ENCODE measurements around the gene CELA2B. TPM values are rescaled to one million over a fixed set of nuclear protein-coding genes. Genes with fewer than 3 reads are reported as not detected.
A peak's percentile ranks its signal among the peaks of the same experiment; 100 is the strongest.

CELA2B gene
- total and polyA plus RNA-seq, 10 of the 15 experiments (the other 5 are each of a cell fraction or from before 2014, with no cell fraction given) = not detected

DNA sequence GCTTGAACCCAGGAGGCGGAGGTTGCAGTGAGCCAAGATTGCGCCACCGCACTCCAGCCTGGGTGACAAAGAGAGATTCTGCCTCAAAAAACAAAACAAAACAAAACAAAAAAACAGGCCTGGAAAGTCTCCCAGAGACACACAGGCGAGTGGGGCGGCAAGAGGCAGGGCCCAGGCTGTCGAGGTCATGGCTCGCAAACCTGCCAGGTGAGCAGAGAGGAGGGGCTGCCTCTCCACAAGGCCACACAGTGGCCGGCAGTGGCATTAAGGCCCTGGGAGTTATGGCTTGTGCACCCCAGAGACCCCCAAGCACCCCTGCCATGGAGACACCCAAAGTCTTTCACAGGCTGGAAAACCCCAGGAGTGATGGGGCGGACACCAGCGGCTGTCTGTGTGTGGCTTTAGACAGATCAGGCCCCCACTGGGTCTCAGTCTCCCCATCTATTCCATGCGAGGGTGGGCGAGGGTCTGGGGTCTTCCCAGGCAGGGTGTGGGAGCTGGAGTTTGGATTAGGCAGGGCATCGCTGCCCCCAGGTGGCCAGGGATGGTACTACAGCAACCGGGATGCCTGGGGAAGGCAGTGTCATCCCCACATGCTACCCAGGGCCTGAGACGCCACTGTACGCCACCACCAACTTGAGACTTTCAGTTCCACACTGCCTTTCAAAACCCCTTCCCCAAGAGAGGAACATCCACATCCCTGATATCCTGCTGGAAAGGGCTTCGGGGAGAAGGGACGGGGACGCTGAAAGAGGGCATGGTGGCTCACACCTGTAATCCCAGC, 44.9 kb upstream of the CELA2B start (continued):
- TF ChIP-seq ZBTB33 (IDR thresholded peaks at IDR 0.05) (no peak), MTA3 (IDR thresholded peaks at IDR 0.05; ENCODE audit: borderline replicate concordance, low read length) (no peak), SPI1 (IDR thresholded peaks at IDR 0.05; ENCODE audit: borderline replicate concordance, insufficient read depth, low read depth, low read length) (0 out of 2 replicates have a peak, but pooled peaks have one; percentile 17), ZZZ3 (IDR thresholded peaks at IDR 0.05; ENCODE audit: control insufficient read depth, insufficient read length, low read depth) (no peak), BMI1 (IDR thresholded peaks at IDR 0.05; ENCODE audit: borderline replicate concordance) (no peak), PAX5 (IDR thresholded peaks at IDR 0.05; ENCODE audit: borderline replicate concordance, low read depth, low read length) (no peak), MEF2A (IDR thresholded peaks at IDR 0.05; ENCODE audit: insufficient read depth, low read depth, low read length) (no peak), NR2C2 (IDR thresholded peaks at IDR 0.05; ENCODE audit: borderline replicate concordance, control insufficient read depth, insufficient read length, low read depth) (no peak), CBX3 (IDR thresholded peaks at IDR 0.05; ENCODE audit: borderline replicate concordance, low read depth) (no peak), RAD51 (IDR thresholded peaks at IDR 0.05) (no peak), POLR2AphosphoS5 (IDR thresholded peaks at IDR 0.05; ENCODE audit: low read length) (peak; percentile 40), NR2F1 (conservative IDR thresholded peaks at IDR 0.05) (no peak), YY1 (IDR thresholded peaks at IDR 0.05; ENCODE audit: low read depth, low read length) (peak; percentile 52; the same call in 1 of the 2 replicates), STAT3 (IDR thresholded peaks at IDR 0.05; ENCODE audit: low read depth, low read length) (no peak), SIX5 (IDR thresholded peaks at IDR 0.05; ENCODE audit: low read depth, low read length, severe bottlenecking) (no peak), BHLHE40 (IDR thresholded peaks at IDR 0.05; ENCODE audit: borderline replicate concordance in 1 of 2, low read depth in 2 of 2, low read length in 1 of 2) (0 out of 4 replicates have a peak, but pooled peaks of 1 of the 2 experiments have one; percentile 10), RB1 (IDR thresholded peaks at IDR 0.05; ENCODE audit: borderline replicate concordance) (0 out of 2 replicates have a peak, but pooled peaks have one; percentile 47), MEF2B (IDR thresholded peaks at IDR 0.05; ENCODE audit: partially characterized antibody, poor library complexity, severe bottlenecking) (peak; percentile 49), IKZF1 (conservative IDR thresholded peaks at IDR 0.05) (0 out of 2 replicates have a peak, but pooled peaks have one; percentile 25), MYB (IDR thresholded peaks at IDR 0.05; ENCODE audit: borderline replicate concordance, low read depth, low read length) (no peak)
- TF ChIP-seq, protein P1, sequence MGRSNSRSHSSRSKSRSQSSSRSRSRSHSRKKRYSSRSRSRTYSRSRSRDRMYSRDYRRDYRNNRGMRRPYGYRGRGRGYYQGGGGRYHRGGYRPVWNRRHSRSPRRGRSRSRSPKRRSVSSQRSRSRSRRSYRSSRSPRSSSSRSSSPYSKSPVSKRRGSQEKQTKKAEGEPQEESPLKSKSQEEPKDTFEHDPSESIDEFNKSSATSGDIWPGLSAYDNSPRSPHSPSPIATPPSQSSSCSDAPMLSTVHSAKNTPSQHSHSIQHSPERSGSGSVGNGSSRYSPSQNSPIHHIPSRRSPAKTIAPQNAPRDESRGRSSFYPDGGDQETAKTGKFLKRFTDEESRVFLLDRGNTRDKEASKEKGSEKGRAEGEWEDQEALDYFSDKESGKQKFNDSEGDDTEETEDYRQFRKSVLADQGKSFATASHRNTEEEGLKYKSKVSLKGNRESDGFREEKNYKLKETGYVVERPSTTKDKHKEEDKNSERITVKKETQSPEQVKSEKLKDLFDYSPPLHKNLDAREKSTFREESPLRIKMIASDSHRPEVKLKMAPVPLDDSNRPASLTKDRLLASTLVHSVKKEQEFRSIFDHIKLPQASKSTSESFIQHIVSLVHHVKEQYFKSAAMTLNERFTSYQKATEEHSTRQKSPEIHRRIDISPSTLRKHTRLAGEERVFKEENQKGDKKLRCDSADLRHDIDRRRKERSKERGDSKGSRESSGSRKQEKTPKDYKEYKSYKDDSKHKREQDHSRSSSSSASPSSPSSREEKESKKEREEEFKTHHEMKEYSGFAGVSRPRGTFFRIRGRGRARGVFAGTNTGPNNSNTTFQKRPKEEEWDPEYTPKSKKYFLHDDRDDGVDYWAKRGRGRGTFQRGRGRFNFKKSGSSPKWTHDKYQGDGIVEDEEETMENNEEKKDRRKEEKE (IDR thresholded peaks at IDR 0.05) = no peak
- TF ChIP-seq, protein P2, sequence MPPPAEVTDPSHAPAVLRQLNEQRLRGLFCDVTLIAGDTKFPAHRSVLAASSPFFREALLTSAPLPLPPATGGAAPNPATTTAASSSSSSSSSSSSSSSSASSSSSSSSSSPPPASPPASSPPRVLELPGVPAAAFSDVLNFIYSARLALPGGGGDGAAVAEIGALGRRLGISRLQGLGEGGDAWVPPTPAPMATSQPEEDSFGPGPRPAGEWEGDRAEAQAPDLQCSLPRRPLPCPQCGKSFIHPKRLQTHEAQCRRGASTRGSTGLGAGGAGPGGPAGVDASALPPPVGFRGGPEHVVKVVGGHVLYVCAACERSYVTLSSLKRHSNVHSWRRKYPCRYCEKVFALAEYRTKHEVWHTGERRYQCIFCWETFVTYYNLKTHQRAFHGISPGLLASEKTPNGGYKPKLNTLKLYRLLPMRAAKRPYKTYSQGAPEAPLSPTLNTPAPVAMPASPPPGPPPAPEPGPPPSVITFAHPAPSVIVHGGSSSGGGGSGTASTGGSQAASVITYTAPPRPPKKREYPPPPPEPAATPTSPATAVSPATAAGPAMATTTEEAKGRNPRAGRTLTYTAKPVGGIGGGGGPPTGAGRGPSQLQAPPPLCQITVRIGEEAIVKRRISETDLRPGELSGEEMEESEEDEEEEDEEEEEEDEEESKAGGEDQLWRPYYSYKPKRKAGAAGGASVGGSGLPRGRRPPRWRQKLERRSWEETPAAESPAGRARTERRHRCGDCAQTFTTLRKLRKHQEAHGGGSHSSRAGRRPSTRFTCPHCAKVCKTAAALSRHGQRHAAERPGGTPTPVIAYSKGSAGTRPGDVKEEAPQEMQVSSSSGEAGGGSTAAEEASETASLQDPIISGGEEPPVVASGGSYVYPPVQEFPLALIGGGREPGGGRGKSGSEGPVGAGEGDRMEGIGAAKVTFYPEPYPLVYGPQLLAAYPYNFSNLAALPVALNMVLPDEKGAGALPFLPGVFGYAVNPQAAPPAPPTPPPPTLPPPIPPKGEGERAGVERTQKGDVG (CRISPR knock-in tag; IDR thresholded peaks at IDR 0.05) = no peak

Data from GM12878 (cell line).